GM12891 (cell line): ENCODE data around the gene HCK.

Source experiments
- POLR2A ChIP-seq: IDR thresholded peaks from 2 replicates; pipeline ENCODE4 v1.6.1; 2011; ENCODE audit warnings: low read depth, low read length, control low read depth
- POLR2AphosphoS5 ChIP-seq: IDR thresholded peaks from 2 replicates; pipeline ENCODE4 v1.6.1; 2011; ENCODE audit warnings: low read depth, low read length, control low read depth
- SPI1 ChIP-seq: IDR thresholded peaks from 2 replicates; pipeline ENCODE4 v1.6.1; 2011; ENCODE audit warnings: low read depth, low read length, control low read depth
- TAF1 ChIP-seq: IDR thresholded peaks from 2 replicates; pipeline ENCODE4 v1.6.1; 2011; ENCODE audit warnings: low read depth, low read length, control low read depth

GRCh38 chr20:32091888-32092346, 39.9 kb downstream of the HCK start:
- TF ChIP-seq POLR2AphosphoS5 (no peak), POLR2A (no peak), TAF1 (no peak), SPI1 (no peak)
